ENCODE measurements around the gene RUSC2.

RUSC2 gene

DNA sequence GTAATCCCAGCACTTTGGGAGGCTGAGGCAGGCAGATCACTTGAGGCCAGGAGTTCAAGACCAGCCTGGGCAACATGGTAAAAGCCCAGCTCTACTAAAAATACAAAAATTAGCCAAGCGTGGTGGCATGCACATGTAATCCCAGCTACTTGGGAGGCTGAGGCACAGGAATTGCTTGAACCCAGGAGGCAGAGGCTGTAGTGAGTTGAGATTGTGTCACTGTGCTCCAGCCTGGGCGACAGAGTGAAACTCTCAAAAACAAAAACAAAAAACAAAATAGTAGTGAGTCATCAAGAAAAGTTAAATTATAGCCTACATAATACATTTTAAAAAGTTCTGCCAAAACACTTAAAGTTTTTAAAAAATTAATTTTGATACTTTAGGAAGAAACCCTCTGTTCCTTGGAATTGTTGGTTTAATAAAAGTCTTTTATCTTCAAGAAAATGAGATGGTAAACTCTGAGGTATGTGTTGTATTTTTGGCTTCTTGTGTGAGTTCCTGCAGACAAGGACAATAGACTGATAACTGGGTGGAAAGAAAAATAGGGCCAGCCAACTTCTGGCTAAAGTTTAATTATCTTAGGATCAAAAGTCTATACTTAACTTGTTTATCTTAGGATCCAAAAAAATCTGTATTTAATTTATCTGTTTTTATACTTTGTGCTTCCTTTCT lies 9.3 kb downstream of the RUSC2 start:
- Mint-ChIP-seq H3K4me1 (no peaks in the 10 kb centered on the region), H3K9me3 (peaks cover 36% of the 10 kb centered on the region), H3K4me3 (no peak overlapping the region), H3K27me3 (ENCODE audit: low read depth, poor library complexity) (no peaks in the 10 kb centered on the region), H3K27ac (no peak overlapping the region), H3K36me3 (ENCODE audit: low read depth) (peaks cover 24% of the 10 kb centered on the region)
- TF ChIP-seq, protein P1, sequence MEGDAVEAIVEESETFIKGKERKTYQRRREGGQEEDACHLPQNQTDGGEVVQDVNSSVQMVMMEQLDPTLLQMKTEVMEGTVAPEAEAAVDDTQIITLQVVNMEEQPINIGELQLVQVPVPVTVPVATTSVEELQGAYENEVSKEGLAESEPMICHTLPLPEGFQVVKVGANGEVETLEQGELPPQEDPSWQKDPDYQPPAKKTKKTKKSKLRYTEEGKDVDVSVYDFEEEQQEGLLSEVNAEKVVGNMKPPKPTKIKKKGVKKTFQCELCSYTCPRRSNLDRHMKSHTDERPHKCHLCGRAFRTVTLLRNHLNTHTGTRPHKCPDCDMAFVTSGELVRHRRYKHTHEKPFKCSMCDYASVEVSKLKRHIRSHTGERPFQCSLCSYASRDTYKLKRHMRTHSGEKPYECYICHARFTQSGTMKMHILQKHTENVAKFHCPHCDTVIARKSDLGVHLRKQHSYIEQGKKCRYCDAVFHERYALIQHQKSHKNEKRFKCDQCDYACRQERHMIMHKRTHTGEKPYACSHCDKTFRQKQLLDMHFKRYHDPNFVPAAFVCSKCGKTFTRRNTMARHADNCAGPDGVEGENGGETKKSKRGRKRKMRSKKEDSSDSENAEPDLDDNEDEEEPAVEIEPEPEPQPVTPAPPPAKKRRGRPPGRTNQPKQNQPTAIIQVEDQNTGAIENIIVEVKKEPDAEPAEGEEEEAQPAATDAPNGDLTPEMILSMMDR (IDR thresholded peaks at IDR 0.05) = no peak
- no peak for DNase-seq

DNA sequence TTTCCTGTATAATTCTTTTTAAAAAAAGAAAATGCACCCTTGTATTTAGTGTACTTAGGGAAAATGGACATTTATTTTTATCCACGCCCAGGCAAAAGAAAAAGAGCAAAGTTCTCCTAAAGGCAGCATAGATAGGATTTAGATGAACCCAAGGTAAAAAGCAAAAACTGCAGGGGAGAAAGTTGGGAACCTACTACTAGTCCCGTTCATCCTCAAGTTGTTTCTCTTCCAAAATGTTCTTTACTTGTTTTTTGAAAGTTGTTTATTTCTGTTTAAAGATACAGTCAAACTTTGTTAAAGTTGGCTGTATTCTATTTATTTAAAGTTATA lies 9.8 kb downstream of the RUSC2 start:
- H3K4me3 Mint-ChIP-seq = no peak overlapping the region
- TF ChIP-seq, protein P1 (IDR thresholded peaks at IDR 0.05) = no peak
- no peaks in the 10 kb centered on the region for H3K27me3 Mint-ChIP-seq (ENCODE audit: low read depth, poor library complexity)
- H3K27ac Mint-ChIP-seq = no peak overlapping the region
- H3K9me3 Mint-ChIP-seq = peaks cover 36% of the 10 kb centered on the region
- no peak for DNase-seq
- peaks cover 24% of the 10 kb centered on the region for H3K36me3 Mint-ChIP-seq (ENCODE audit: low read depth)
- H3K4me1 Mint-ChIP-seq = no peaks in the 10 kb centered on the region

DNA sequence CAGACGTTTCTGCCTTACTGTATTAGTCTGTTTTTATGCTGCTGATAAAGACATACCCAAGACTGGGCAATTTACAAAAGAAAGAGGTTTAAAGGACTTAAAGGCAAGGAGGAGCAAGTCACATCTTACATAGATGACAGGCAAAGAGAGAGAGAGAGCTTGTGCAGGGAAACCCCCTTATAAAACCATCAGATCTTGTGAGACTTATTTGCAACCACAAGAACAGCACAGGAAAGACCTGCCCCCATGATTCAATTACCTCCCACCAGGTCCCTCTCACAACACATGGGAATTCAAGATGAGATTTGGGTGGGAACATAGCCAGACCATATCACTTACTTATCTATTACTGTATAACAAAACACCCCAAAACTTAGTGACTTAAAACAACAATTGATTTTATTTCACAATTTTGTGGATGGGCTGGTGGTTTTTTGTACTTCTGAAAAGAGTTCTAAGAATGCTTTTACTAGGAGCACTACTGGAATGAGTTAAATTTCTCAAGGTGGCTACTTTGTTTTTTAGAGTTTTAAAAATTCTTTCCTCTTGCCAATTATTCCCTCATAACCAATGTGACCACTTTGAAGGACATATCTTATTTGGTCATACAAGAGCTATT lies 10.3 kb downstream of the RUSC2 start:
- H3K27me3 Mint-ChIP-seq (ENCODE audit: low read depth, poor library complexity) = no peaks in the 10 kb centered on the region
- TF ChIP-seq, protein P1 (IDR thresholded peaks at IDR 0.05) = no peak
- H3K4me3 Mint-ChIP-seq = no peak overlapping the region
- H3K27ac Mint-ChIP-seq = no peak overlapping the region
- H3K36me3 Mint-ChIP-seq (ENCODE audit: low read depth) = peaks cover 24% of the 10 kb centered on the region
- H3K4me1 Mint-ChIP-seq = no peaks in the 10 kb centered on the region
- peaks cover 41% of the 10 kb centered on the region for H3K9me3 Mint-ChIP-seq
- no peak for DNase-seq

DNA sequence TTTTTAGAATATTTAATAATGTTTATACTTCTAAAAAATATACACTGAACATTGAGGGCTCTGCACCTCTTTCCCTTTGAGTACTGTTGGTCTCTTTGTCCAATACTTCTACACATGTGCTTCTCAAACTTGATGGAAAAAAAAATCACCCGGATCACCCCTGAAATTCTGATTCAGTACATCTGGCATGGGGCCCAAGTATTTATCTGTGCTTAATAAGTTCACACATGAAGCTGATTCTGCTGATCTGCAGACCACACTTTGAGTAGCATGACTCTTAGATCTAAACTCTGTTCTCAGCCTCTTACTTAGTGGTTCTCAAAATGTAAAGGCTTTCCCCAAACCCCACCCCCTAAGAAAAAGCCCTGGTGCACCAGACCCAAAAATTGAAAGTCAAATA lies 12.0 kb downstream of the RUSC2 start:
- Mint-ChIP-seq H3K9me3 (peaks cover 41% of the 10 kb centered on the region), H3K4me3 (no peak overlapping the region), H3K27ac (no peak overlapping the region), H3K4me1 (no peaks in the 10 kb centered on the region), H3K27me3 (ENCODE audit: low read depth, poor library complexity) (no peaks in the 10 kb centered on the region), H3K36me3 (ENCODE audit: low read depth) (peaks cover 13% of the 10 kb centered on the region)
- TF ChIP-seq, protein P1 (IDR thresholded peaks at IDR 0.05) = no peak
- no peak for DNase-seq

DNA sequence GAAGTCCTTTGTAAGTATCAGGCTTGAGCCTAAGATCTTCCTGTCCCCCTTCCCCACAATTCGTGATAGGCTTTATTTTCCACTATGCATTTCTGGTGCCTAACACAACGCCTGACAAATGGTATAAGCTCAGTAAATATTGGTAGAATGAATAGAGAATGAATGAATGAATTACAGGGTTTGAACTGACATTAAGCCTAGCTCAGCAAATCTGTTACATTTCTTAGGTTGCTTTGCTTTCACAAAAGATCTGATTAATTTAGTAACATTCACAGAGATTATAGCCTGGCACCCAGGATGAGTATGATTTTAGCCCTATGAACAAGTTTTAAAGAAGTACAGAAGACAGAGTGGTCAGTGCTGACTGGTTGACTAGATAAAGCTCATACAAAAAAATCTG lies 16.4 kb downstream of the RUSC2 start:
- H3K27me3 Mint-ChIP-seq (ENCODE audit: low read depth, poor library complexity) = no peaks in the 10 kb centered on the region
- H3K4me1 Mint-ChIP-seq = no peaks in the 10 kb centered on the region
- H3K36me3 Mint-ChIP-seq (ENCODE audit: low read depth) = no peaks in the 10 kb centered on the region
- no peak overlapping the region for H3K4me3 Mint-ChIP-seq
- TF ChIP-seq, protein P1 (IDR thresholded peaks at IDR 0.05) = no peak
- H3K9me3 Mint-ChIP-seq = peaks cover 9% of the 10 kb centered on the region
- H3K27ac Mint-ChIP-seq = no peak overlapping the region
- DNase-seq = no peak

DNA sequence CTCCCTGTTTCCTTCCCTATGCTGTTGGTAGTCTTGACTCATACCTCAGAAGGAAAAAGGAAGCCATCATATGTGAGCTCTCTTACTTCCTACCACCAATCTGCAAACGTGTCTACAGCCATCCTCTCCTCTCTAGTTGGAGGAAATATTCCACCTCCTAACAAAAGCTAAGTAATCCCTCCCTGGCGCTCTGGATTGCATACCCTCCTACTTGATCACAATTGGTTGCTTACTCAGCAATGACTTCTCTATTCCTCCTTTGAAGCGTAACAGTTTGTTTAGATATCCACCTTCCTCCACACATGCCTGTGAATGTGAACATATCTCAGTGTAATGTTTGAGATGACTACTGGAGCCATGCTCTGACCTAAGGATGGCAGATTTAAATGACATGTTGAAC lies 18.2 kb downstream of the RUSC2 start:
- H3K4me3 Mint-ChIP-seq = no peak overlapping the region
- no peaks in the 10 kb centered on the region for H3K36me3 Mint-ChIP-seq (ENCODE audit: low read depth)
- no peak overlapping the region for H3K27ac Mint-ChIP-seq
- no peaks in the 10 kb centered on the region for H3K27me3 Mint-ChIP-seq (ENCODE audit: low read depth, poor library complexity)
- peaks cover 9% of the 10 kb centered on the region for H3K9me3 Mint-ChIP-seq
- DNase-seq = no peak
- TF ChIP-seq, protein P1 (IDR thresholded peaks at IDR 0.05) = no peak
- H3K4me1 Mint-ChIP-seq = no peaks in the 10 kb centered on the region

All from nephron progenitor cell (in vitro differentiated cells).